DMS153 treated with DMSO at 0.1 percent for 48 hours (cell line): ENCODE measurements around the gene INPP4A.
"Not testable (repeated sequence)": the region's sequence is repeated elsewhere in the genome, so short reads cannot be mapped to it uniquely, and the experiment has no call there.

ENCODE experiments used
- DNase-seq: peaks from one replicate; lab custom pipeline; 2025; ENCODE audit not compliant: unreplicated experiment; lab: John Stamatoyannopoulos, UW

Gene INPP4A

DNA sequence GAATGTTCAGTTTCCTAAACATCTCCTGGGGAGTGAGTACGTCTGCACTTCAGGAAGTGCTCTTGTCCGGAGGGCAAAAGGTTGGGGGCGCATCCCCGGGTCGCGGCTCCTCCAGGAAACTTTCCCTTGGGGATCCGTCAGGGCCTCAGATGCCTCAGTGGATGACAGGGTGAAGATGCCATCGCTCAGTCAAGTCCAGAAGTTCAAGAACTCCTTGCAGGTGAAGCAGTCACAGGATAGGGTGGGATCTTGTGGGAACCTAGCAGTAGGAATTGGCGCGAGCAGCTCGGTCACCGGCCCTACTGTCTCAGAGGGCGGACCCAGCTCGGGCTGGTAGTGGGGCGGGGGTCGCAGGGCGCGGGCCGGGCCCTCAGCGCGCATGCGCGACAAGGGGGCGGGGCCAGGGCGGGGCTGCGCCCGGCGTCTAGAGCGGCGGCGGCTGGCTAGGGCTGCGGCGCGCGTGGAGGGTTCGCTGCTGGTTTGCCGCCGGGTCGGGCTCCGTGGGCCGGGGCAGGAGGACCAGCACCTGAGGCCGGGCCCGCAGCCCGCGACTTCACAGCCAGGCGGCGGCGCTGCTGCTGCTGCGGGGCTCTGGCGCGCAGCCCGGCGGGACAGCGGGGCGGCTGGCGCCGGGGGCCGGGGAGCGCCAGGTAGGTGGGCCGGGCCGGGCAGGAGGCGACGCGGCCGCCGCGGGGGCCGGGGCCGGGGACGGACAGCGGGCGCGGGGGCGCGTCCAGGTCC lies at the start of gene INPP4A:
Gene INPP4A (plus strand): TSS at position 423 of the 741 bp plus-strand sequence. CDS start 75,191 bp downstream, outside the sequence.
- DNase-seq = peak; percentile 20

GRCh38 chr2:98395977-98396376 lies 48.7 kb upstream of the INPP4A start:
- DNase-seq = no peak

DNA sequence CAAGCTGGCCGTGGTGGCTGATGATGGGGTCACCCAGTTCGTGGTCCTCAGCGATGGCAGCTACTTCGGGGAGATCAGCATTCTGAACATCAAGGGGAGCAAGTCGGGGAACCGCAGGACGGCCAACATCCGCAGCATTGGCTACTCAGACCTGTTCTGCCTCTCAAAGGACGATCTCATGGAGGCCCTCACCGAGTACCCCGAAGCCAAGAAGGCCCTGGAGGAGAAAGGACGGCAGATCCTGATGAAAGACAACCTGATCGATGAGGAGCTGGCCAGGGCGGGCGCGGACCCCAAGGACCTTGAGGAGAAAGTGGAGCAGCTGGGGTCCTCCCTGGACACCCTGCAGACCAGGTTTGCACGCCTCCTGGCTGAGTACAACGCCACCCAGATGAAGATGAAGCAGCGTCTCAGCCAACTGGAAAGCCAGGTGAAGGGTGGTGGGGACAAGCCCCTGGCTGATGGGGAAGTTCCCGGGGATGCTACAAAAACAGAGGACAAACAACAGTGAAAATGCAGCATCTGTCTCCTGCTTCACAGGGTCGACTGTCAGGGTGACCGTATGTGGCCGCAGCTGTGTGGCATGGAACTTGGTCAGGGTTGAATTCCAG lies 47.8 kb upstream of the INPP4A start:
- no peak for DNase-seq

DNA sequence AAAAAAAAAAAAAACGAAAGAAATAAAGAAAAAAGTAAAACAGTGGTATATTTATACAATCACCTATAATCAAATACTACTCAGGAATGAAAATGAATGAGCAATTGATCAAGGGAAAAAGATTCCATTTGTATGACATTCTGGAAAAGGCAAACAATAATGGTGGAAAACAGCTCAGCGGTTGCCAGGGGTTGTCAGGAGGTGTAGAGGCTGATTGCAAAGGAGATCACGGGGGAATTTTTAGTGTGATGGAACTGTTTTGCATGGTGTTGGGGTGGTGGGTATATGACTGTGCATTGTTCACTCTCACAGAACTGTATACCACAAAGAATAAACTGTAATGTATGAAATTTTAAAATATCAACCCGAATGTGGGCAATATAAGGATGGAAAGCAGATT lies 45.5 kb upstream of the INPP4A start:
- no peak for DNase-seq

DNA sequence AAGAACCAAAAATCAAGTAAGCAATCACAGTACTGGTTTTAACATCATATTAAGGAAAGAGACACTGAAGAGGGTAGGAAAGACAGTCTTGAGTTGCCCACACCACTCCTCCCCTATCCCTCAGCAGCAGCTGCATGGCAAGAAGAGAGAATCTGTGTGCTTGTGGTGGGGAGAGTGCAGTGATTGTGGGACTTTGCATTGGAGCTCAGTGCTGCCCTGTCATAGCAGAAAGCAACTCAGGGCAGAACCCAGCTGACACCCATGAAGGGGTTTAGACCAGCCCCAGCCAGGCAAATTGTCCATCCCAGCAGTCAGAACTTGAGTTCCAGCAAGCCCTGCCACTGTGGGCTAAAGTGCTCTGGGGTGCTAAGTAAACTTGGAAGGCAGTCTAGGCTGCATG lies 40.8 kb upstream of the INPP4A start:
- DNase-seq = no peak

GRCh38 chr2:98404556-98405250 lies 40.0 kb upstream of the INPP4A start:
- no peak for DNase-seq

- no peak for DNase-seq
These were observed 39.4 kb upstream of the INPP4A start for GRCh38 chr2:98405301-98405700.

- DNase-seq = no peak
These were observed 36.5 kb upstream of the INPP4A start for GRCh38 chr2:98408155-98408554.

DNA sequence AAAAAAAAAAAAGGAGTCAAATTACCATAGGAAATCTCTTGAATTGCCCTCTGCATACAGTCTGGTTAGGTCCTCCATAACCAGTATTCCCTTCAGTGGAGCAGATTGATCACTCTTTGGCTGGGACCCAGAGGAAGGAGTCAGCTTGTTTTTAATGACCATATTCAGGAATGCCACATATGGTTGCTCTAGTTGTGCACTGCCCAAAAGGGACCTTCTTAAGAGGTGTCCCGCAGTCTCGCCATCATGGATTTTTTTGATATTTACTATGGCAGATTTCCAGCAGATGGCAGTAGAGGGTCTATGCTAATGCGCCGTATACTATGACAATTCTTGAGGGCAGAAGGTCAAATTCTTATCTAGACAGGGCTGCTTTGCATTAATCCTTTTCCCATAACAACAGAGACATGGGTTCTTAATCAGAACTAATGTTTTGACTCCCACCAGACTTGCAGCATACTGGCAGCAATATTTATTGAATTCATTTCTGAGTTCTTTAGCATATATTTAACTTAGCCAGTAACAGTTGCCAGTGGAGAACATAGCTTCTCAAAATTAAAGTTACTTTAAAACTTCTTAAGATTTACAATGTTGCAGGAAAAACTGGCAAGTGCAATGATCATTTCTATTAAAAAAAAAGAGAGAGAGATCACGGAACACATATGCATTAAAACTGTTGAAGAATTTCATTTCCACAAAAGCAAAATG lies 31.8 kb upstream of the INPP4A start:
- no peak for DNase-seq

DNA sequence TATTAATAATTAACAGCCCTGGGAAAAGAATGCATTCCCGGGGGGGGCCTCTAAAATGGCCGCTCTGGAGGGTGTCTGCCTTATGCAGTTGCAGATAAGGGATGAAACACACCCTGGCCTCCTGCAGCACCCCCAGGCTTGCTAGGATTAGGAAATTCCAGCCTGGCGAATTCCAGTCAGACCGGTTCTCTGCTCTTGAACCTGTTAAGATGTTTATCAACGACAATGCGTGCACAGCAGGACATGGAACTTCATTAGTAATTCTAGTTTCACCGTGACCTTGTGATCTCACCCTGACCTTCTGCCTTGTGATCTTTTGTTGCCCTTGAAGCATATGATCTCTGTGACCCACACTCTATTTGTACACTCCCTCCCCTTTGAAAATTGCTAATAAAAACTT lies 30.4 kb upstream of the INPP4A start:
- DNase-seq = not testable (repeated sequence)

DNA sequence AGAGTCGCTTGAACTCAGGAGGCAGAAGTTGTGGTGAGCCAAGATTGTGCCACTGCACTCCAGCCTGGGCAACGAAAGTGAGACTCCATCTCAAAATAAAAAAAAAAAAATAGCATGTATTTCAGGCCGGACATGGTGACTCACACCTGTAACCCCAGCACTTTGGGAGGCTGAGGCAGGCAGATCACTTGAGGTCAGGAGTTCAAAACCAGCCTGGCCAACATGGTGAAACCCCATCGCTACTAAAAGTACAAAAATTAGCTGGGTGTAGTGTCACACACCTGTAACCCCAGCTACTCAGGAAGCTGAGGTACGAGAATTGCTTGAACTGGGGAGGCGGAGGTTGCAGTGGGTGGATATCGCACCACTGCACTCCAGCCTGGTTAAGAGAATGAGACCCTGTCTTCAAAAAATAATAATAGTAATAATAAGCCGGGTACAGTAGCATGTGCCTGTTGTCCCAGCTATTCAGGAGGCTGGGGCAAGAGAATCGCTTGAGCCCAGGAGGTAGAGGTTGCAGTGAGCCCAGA lies 28.9 kb upstream of the INPP4A start:
- DNase-seq = not testable (repeated sequence)

- no peak for DNase-seq
These were observed 28.1 kb upstream of the INPP4A start for GRCh38 chr2:98416383-98417159.

- no peak for DNase-seq
These were observed 25.1 kb upstream of the INPP4A start for GRCh38 chr2:98419544-98419943.

DNA sequence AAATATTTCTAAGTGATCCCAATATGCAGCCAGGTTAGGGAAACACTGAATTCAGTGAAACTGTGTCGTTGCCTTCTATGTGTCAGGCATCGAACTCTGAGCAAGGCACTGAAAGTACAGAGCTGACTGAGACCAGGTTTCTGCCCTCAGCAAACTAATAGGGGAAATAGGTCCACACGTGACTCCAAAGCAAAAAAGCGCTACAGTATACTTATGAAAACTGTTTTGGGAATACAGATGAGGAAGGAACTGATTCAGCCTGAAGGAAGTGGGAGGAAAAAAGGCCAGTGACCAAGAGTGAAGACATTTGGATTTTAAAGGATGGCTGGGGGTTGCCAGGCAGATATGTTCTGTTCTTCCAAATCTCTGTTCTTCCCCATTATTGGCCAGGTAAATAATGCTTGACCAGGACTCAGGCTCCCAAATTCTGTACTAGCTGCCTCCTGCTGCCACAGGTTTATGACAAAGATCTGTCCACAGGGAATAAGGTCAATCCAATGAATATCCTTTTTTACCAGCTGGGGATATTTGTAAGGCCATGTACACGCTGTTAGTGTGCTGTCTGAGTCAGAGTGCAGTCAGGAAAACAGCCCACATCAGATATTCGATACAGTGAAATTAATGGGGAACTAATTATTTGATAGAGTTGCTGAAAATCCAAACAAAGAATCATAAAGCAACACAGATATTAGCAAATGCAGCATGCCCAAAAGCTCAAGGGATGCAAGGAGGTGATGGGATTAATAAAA lies 24.5 kb upstream of the INPP4A start:
- no peak for DNase-seq

DNA sequence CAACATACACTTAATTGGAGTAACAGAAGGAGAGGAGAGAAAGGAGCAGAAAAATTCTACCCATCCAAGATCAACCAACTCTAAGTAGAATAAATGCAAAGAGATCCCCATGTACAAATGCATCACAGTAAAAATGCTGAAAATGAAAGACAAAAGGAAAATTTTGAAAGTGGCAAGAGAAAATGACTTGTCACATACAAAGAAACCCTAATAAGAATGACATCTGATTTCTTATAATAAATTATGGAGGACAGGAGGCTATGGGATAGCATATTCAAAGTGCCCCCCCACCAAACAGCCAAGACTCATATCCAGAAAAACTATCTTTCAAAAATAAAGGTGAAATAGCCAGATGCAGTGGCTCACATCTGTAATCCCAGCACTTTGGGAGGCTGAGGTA lies 22.2 kb upstream of the INPP4A start:
- DNase-seq = no peak

DNA sequence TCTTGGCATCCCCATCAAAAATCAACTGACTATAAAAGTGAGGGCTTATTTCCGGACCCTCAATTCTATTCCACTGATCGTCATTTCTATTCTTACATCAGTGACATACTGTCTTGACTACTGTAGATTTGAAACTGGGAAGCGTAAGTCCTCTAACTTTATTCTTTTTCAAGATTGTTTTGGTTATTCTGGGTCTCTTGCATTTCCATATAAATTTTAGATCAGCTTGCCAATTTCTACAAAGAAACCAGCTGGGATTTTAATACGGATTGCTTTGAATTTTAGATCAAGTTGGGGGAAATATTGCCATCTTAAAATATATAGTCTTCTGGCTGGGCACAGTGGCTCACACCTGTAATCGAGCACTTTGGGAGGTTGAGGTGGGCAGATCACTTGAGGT lies 17.9 kb upstream of the INPP4A start:
- no peak for DNase-seq

DNA sequence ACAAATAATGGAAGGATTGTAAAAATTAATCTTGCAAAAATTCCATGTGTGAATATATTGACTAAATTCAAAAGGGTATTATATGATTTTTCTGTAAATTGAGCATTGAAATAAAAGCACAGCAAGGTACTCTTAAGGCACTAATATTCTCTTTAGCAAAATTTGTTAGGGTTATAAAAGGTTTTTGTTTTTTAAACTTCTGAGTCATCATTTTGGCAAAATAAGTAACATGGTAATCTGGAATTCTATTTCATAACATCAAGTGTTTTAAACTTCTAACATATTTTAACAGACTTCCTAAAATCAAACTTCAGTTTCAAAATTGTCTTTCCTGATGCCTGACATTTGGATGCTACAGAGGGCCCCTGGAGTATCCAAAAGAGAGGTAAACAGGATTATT lies 12.5 kb upstream of the INPP4A start:
- DNase-seq = no peak

GRCh38 chr2:98433363-98433964 lies 11.2 kb upstream of the INPP4A start:
- no peak for DNase-seq

DNA sequence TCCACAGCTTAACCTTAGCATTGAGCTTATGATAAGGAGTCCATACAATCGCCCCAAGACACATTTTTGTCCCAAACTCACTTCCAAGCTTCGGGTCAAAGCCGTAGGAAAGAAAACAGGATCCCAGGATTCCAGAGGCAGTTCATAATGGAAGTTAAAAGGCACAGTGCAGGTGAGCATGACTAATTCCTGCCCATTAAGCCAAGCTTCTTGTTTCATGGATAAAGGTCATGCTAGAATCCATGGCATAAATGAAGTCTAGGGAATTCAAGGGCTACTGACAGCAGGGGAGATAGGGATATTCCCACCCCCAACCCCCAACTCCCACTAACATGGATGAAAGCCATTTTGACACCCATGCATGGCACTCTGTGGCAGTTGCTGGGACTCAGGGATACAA lies 10.2 kb upstream of the INPP4A start:
- DNase-seq = no peak
